ENCODE data around the gene RARRES2.

The RARRES2 gene

DNA sequence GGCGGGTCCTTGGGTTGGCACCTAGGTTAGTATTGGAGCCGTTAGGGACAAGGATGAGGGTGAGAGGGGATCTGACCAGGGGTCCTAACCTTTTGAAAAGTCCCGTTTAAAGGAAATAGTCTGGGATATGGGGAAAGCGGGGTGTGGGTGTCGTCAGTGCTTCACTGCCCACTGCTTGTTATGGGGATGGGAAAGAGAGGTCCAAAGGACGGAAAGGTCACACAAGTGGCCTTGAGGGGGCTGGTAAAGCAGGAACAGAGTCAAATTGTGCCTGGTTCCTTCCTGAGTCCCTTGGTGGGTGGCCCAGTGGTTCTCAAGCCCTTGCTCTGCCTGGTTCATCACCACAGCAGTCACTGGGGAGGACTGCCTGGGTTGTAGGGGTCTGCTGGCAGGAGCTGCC lies 35.1 kb upstream of the RARRES2 start:
- DNase-seq (ENCODE audit: low read depth): no peak

DNA sequence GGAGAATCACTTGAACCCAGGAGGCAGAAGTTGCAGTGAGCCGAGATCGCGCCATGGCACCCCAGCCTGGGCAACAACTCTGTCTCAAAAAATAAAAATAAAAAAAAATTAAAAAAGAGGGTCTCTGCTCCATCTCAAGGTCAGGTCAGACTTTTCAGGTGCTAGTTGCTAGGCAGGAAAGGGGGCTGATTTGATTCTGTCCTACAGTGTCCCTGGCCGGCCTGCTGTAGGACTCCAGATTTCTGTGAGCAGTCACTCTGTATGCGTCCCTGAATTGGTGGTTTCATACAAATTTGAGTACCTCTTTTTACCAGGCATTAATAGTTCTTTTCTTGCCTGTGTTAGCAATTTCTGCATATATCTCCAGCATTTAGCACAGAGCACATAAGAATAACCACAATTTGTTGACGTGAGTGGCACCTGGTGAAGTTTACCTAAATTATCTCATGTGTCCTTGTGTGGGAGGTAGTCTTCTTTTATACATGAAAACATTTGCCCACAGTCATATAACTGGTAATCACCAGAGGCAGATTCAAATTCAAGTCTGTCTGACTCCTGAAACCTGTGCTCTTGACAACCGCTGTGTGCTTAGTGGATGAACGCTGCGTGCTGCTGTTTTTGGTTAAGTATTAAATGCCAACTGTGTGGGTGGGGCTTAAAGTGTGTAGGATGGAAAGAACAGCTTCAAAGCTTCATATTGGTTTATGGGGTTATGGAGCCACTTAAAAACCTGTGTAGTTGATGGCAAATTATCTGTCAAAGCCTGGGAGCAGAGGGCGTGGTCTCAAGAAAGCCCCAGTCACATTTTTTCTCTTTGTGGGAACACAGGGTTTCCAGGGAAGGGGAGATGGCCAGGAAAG lies 34.5 kb upstream of the RARRES2 start:
- no peak for DNase-seq (ENCODE audit: low read depth)

DNA sequence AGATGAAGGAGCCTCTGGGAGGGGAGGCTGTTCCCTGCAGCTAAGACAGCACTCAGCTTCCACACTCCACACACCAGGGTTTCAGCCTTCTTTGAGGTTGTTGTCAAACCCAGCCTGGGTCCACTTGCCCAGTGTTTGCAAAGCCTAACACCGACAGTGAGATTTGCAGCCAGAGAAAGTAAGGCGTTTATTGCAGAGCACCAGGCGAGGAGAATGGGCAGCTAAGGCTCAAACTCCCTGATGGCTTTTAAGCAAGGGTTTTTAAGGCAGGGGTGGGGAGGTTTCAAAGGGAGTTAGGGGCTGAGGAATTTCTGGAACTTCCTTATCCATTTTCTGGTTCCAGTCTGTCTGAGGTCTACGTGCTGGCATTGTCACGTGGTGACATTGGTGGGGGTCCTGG lies 33.0 kb upstream of the RARRES2 start:
- DNase-seq (ENCODE audit: low read depth): no peak

DNA sequence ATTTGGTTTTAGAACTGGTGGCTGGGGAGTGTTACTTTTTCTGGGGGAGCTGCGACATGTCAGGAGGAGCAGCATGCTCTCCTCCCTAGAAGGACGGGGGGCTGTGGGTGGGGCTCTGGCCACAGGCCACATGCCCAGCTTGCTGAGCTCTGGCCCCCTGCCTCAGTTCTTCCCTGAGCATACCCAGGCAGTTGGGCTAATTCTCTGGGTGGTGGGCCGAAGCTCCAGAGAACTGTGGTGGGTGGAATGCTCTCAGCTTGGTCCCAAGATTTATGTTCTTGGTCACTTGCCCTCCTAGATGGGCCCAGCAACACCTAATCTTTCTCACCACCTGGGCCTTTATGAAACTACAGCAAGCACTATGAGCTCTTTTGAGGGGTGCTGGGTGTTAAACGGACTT lies 32.6 kb upstream of the RARRES2 start:
- no peak for DNase-seq (ENCODE audit: low read depth)

DNA sequence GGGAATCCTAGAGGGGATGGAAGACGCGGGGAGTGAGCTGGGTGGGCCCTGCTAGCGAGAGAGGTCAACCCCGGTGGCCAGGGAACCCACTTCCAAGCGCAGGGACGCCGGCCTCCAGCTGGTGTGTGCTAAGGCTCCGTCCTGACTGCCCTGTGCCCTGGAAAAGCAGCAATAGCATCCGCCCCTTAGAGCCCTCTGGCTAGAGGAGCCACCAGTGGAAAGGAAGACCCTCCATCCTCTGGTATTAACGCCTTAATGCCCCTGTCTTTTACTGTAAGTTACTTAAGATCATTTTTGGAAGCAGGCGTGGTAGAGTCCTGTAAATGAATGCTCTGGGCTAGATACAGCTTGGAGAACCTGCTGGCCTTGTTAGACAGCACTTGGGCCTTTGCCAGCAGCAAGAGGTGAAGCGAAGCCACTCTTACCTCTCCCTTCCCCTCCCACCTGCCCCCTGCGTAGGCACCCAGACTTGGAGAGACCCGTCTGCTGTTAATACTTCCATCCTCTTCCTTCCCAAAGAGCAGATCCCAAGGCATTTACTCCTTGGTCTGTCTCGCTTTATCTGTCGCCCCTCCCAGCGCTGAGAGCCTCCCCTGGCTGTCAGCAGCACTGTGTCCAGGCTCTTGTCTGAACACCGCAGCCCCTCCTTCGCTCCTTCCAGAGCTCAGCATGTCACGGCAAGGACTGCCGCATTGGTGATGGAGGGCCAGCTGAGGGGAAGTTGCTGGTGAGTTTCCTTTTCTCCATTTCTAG lies 31.8 kb upstream of the RARRES2 start:
- DNase-seq (ENCODE audit: low read depth): no peak

DNA sequence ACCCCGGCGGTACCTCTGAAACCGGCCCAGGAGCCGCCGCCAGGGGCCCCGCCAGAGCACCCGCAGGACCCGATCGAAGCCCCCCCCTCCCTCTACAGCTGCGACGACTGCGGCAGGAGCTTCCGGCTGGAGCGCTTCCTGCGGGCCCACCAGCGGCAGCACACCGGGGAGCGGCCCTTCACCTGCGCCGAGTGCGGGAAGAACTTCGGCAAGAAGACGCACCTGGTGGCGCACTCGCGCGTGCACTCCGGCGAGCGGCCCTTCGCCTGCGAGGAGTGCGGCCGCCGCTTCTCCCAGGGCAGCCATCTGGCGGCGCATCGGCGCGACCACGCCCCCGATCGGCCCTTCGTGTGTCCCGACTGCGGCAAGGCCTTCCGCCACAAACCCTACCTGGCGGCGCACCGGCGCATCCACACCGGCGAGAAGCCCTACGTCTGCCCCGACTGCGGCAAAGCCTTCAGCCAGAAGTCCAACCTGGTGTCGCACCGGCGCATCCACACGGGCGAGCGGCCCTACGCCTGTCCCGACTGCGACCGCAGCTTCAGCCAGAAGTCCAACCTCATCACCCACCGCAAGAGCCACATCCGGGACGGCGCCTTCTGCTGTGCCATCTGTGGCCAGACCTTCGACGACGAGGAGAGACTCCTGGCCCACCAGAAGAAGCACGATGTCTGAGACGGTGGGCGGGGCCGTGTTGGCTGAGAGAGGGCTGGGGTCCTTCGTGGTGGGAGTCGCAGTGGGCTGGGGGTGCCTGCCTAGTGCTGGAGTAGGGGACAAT lies 31.0 kb upstream of the RARRES2 start:
- no peak for DNase-seq (ENCODE audit: low read depth)

DNA sequence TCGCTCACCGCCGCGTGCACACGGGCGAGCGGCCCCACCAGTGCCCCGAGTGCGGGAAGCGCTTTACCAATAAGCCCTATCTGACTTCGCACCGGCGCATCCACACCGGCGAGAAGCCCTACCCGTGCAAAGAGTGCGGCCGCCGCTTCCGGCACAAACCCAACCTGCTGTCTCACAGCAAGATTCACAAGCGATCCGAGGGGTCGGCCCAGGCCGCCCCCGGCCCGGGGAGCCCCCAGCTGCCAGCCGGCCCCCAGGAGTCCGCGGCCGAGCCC lies 30.5 kb upstream of the RARRES2 start:
- DNase-seq (ENCODE audit: low read depth): no peak

DNA sequence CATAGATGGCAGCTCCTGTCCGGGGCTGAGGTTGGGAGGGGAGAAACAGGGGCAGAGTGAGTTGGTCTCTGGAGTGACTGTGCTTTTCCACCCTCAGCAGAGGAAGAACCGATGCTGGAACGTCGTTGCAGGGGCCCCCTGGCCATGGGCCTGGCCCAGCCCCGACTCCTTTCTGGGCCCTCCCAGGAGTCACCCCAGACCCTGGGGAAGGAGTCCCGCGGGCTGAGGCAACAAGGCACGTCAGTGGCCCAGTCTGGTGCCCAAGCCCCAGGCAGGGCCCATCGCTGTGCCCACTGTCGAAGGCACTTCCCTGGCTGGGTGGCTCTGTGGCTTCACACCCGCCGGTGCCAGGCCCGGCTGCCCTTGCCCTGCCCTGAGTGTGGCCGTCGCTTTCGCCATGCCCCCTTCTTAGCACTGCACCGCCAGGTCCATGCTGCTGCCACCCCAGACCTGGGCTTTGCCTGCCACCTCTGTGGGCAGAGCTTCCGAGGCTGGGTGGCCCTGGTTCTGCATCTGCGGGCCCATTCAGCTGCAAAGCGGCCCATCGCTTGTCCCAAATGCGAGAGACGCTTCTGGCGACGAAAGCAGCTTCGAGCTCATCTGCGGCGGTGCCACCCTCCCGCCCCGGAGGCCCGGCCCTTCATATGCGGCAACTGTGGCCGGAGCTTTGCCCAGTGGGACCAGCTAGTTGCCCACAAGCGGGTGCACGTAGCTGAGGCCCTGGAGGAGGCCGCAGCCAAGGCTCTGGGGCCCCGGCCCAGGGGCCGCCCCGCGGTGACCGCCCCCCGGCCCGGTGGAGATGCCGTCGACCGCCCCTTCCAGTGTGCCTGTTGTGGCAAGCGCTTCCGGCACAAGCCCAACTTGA lies 29.9 kb upstream of the RARRES2 start:
- no peak for DNase-seq (ENCODE audit: low read depth)

DNA sequence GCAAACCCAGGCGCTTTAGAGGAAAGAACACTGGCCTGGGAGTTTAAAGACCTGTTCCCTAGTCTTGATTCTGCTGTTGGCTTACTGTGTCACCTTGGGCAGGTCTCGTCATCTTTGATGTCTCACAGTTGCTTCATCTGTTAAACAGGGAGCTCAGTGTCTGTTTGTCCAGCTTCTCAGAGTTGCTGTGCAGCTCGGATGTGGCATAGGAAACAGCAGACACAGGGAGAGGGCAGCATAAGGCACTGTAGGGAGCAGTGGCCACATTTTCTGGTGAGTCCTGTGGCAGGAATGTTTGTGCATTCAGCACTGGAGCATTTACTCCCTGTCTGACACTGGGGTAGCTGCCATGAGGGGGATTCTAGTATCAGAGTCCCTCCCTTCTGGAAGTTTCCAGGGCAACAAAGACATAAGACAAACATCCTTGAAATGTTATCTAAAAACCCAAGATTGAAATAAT lies 29.2 kb upstream of the RARRES2 start:
- DNase-seq (ENCODE audit: low read depth): peak; percentile 90

DNA sequence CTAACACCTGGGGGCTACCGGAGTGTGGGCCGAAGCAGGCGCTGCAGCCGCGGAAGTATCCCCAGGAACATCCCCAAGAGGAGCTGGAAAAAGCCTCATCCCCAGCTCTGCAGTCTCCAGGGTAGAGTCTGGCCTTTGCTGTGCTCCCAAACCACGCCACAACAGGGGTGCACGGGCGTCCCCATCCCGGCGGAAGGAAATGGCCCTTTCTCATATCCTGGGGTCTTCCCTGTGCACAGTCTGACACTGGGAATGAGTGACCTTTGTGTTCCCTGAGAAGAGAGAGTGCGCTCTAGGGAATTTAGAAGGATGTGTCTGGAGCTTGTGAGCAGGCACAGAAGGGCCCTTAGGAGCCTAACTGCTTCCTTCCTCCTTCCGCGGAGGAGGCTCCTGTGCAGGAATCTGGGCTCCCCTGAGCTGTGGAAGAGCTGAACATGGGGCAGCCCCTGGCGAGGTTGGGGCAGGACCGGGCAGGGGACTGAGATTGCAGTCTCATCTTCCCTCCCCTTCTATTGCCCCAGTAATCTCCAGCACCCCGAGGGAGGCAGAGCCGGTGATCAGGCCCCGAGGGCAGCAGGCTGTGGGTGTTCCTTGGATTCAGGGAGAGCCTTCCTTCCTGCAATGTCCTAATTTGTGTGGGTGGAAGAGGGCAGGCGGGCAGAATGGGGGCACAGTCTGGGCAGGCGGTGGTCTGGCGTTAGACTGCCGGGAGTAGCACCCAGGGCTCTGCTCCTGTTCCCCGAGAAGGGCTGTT lies 28.5 kb upstream of the RARRES2 start:
- DNase-seq (ENCODE audit: low read depth): no peak

DNA sequence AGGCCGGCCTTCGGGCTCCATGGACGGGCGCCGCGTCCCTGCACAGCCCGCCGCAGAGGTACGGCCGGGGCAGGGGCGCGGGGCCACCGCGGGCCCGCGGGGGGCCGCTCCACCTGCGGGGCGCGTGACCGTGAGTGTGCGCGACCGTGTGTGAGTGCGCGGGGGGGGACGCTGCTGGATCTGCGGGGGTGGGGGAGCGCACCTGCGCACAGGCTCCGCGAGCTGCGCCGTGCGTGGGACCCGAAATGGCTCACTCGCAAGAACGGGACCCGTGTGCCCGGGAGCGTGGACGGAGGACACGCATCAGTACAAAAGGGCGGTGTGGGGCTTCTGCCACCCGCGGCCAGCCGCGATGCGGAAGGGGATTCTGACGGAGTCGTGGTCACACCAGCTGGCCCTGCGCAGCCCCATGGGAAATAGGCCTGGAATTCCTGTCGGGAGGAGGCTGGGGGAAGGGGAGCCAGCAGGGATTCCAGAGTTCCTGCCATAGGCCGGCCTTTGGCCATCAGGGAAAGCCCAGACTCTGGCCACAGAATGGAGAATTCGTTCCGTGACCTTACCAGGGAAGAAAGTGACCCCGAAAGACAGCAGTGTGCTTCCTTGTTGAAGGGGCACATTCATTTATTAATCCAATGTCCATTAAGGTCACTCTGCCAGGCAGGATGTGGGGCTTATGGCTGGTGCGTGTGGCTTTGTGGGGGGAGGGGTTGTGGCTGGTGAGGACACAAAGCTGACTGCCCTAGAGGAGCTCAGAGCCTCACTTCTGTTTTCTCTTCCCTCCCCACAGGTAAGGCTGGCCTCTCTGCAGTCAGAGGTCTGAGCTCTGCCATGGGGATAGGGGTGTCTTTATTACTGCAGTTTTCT lies 27.7 kb upstream of the RARRES2 start:
- DNase-seq (ENCODE audit: low read depth): peak; percentile 68

DNA sequence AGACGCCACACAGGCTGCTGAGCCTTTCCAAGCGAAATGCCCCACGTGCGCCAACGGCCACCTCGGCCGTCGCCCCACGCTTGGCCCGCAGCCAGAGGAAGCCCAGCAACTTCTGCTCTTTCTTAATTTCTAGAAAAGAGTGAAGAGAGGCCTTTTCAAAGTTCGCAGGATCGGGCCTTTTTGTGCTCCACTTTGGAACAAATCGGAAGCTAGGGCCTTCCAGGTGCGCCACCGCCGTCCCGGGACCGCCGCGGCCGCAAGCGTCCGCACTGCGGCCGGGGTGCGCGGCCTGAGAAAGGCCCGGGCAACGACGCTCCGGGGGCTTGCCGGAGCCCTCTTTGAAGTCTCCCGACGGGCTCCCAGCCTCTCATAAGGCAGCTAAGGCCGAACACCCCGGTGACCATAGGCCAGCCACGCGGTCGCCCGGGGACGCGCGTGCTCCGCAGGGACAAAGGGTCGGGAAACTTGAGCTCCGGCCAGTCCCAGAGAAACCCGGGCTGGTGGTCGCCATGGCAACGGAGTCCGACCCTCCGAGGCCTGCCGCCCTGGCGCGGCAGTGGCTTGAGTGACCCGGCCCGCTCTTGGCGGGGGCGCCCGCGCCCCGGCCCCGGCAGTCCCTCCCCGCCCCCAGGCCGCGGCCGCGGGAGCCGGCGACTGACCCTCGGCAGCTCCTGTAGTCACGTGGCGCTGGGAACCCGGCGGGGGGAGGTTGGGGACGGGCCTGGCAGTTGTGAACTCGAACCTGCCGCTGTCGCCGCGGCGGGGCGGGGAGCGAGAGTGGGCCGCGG lies 26.9 kb upstream of the RARRES2 start, which contains the start of gene REPIN1:
TSS of gene REPIN1 (plus strand) at position 727 of the 788 bp plus-strand sequence. CDS start 890 bp downstream, outside the sequence.
- DNase-seq (ENCODE audit: low read depth): peak; percentile 74

DNA sequence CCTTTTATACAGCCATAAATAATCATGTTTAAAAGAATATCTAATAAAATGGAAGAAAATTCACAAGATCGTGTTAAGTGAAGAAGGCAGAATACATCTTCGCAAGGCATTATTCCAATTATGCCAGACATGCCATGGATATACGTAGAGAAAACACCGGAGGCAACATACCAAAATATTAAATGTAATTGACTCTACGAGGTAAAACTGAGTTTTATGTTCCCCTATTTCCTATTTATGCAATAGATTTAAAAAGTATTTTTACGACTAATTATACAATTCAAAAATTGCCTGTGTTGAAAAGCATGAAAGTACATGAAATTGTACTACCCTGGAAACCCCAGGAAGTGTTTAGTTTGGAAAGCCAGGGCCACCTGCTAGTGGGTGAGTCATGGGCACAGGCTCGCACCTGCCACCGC lies 26.3 kb upstream of the RARRES2 start:
- no peak for DNase-seq (ENCODE audit: low read depth)

DNA sequence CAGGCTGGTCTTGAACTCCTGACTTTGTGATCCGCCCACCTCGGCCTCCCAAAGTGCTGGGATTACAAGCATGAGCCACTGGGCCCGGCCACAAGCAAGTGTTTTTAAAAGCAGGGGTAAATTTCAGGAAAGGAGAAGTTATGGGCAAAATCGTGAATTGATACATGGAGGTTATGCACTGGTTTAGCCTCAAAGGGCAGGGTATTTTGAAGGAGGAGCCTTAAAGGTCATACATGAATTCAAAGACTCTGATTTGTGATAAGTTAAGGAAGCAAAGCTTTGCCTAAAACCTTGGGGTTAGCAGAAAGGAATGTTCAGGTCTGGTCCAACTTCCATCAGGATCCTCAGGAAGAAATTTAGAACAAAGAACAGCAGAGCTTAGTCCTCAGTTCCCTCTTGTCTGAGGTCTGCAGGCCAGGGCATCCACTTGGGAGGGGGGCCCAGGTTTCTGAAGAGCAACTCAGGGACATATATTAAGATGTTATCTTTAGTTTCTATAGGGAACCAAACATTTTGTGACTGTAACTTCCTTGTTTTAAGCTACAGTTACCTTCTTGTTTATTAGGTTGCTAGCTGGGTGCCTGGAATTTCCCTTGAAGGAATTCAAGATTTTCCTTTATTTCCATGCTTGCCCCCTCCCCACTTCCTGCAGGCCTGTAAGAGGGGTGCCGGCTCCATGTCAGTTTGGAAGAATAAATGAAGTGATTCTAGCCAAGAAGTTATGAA lies 24.4 kb upstream of the RARRES2 start:
- DNase-seq (ENCODE audit: low read depth): no peak

DNA sequence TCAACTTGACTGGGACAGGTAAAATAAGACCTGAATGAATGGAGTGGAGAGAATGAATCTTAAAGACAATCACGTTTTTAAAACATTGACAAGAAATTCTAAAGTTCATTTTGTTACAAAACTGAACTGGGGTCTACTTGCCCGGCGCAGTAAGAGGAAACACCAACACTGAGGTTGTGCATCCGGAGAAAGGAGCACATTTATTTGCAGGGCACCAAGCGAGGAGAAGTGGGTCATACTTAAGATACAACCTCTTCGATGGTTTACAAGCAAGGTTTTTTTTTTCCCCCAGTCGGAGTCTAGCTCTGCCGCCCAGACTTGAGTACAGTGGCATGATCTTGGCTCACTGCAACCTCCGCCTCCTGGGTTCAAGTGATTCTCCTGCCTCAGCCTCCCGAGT lies 23.8 kb upstream of the RARRES2 start:
- no peak for DNase-seq (ENCODE audit: low read depth)

DNA sequence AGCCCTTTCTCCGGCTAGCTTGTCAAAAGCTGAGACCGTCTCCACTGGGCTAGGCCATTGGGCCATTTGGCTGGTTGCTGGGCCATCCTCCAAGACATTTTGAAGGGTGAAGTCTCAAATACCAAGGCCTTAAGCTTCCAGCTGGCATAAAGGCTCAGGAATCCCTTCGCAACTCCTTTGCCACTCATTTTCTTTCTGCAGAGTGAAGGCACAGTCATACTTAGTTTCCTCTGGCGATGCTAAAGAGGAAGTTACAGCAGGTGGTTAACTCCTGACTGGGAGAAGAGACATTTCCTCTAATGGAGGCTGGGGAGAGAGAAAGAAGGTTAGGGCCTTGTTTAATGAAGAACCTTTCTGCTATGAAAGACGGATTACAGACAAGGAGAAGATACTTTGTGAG lies 22.4 kb upstream of the RARRES2 start:
- DNase-seq (ENCODE audit: low read depth): no peak

DNA sequence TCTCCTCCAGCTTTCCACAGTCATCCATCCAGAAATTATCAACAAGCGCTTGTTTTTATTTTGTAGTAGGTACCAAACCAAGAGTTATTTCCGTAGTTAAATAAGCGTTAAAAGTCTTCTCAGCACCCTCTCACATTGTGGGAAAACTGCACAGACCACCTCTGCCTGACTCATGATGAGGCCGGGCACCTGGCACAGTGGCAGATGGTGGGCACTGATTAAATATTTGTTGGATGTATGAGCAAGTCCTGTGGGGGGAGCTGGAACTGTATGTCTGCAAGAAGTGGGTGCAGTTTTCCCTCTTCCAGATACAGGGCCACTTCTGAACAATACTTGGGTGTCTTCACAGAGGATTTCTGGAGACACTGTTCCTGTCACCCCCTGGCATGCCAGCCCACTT lies 21.9 kb upstream of the RARRES2 start:
- DNase-seq (ENCODE audit: low read depth): no peak

DNA sequence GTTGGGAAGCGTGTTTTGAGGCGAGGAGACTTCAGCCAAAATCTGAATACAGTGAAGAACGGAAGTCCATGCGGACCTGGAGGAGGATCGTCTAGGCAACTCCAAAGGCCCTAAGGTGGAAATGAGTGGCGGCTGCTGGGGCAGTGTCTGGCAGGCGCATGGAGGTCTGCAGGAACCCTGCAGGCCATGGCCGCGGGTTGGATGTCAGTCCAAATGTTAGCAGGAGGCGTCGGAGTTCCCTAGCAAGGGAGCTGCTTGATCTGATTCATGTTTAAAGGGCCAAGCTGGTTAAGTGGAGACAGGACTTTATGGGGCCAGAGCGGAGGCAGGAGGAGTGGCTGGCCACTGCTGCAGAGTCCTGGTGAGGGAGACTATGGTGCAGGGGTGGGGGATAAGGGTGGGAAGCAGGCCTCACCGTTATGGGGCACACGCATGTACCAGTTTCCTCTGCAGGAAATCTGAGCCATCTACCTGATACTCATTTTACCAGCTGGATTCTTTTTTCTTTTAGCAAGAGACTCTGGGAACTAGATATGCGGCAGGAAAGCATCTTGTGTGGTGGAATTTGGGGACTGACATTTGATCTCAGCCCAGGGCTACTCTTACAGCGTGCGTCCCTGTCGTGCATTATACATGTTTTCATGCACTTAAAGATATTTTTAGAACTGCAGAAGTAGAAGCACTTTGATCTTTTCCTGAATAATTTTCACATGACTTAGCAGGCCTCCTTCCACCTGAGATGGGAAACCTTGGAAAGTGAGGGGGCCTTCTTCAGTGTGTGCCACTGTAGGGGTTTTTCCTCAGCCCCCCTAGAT lies 20.6 kb upstream of the RARRES2 start:
- DNase-seq (ENCODE audit: low read depth): no peak
